ENCODE measurements around the gene ZBTB34.

The ZBTB34 gene

DNA sequence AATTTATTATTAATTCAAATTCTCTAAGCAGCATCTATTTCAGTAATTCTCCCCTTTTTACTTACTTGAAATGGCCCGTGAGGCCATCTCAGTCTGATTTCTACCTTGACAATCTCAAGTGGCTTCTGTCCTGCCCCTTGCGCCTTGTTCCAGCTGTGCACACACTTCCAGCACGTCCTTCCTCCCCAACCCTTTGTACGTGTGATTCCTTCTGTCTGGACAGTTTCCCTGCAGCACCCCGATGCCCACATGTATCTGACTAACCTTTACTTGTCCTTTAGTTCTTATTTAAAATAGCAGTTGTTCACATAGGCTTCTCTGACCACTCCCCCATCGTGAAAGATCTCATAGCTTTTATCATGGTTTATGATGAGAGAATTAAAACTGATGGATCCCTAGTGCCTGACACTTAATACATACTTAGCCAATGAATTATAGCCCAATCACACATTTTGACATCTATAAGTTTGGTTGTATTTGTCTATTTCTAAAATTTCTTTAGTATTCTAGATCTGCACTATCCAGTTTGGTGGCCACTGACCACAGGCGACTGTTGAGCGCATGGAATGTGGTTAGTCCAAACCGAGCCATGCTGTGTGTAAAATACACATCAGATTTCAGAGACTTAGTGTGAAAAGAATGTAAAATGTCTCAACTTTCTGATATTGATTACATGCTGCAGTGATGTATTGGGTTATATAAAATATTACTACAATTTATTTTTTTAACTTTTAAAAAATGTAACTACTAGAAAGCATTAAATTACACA, 14.3 kb downstream of the ZBTB34 start:
- no peak overlapping the region for H3K4me3 ChIP-seq (ENCODE audit: low read depth, low read length)
- TF ChIP-seq, protein P1, sequence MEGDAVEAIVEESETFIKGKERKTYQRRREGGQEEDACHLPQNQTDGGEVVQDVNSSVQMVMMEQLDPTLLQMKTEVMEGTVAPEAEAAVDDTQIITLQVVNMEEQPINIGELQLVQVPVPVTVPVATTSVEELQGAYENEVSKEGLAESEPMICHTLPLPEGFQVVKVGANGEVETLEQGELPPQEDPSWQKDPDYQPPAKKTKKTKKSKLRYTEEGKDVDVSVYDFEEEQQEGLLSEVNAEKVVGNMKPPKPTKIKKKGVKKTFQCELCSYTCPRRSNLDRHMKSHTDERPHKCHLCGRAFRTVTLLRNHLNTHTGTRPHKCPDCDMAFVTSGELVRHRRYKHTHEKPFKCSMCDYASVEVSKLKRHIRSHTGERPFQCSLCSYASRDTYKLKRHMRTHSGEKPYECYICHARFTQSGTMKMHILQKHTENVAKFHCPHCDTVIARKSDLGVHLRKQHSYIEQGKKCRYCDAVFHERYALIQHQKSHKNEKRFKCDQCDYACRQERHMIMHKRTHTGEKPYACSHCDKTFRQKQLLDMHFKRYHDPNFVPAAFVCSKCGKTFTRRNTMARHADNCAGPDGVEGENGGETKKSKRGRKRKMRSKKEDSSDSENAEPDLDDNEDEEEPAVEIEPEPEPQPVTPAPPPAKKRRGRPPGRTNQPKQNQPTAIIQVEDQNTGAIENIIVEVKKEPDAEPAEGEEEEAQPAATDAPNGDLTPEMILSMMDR (IDR thresholded peaks at IDR 0.05; ENCODE audit: low read depth, low read length, missing control alignments): no peak
- DNase-seq (ENCODE audit: low read depth): no peak

DNA sequence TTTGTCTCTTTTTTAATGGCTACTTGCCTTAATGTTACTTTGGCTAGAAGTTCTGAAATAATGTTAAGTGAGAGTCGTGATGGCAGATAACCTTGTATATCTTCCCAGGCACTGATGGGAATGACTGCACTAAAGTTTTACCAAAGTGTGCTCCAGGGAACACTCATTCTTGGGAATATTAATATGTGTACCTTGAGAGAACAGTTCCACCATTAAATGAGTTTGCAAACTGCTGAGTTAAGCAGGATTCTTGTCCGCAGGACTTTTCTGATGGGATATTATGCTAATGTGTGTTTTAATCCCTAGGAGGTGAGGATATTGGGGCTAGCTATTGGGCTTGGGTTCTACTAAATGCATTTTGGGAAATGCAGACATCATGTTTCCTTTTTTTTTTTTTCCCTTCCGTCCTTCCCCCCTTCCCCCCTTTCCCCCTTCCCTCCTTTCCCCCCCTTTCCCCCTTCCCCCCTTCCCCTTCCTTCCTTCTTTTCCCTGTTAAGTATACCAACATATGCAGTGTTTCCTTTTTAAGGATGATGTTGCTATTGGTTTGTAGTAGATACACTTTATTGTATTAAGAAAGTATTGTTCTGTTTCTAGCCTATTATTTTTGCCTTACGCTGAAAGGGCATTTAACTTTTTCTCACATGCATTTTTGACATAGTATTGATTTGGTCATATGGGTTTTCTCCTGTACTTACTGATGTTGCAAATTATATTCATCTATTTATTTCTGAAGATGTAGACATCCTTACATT, 15.5 kb downstream of the ZBTB34 start:
- no peak overlapping the region for H3K4me3 ChIP-seq (ENCODE audit: low read depth, low read length)
- TF ChIP-seq, protein P1 (IDR thresholded peaks at IDR 0.05; ENCODE audit: low read depth, low read length, missing control alignments): no peak
- DNase-seq (ENCODE audit: low read depth): no peak

DNA sequence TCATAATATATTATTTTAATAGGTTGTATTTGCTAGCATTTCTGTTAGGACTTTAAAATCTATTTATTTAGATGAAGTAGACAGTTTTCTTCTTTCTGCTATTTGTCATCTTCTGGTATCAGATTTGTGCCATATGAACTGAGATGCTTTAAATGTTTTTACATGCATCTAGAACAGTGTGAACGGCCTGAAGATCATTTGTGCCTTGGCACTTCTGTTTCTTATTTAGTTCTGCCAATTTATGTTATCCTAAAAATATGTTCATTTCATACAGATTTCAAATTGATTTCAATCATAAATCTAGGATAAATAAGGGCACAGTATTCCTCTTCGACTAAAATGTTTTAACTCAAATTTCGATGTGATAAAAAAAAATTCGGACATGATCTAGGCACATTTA, 16.1 kb downstream of the ZBTB34 start:
- TF ChIP-seq, protein P1 (IDR thresholded peaks at IDR 0.05; ENCODE audit: low read depth, low read length, missing control alignments): no peak
- no peak overlapping the region for H3K4me3 ChIP-seq (ENCODE audit: low read depth, low read length)
- no peak for DNase-seq (ENCODE audit: low read depth)

DNA sequence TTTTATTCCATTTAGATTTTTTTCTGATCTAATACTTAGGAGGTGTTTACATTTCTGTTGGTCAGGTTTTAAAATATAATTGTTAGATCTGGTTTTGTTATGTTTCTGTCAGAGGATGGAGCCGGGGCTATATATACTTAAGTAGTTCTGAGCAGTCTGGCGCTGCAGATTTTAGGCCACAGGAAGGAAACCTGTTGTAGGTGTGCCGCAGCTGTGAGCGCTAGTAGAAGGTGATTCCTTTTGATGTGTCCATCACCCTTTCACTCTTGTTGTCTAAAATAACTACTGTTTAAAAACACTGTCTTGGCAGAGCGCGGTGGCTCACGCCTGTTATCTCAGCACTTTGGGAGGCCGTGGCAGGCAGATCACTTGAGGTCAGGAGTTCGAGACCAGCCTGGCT, 17.0 kb downstream of the ZBTB34 start:
- TF ChIP-seq, protein P1 (IDR thresholded peaks at IDR 0.05; ENCODE audit: low read depth, low read length, missing control alignments): no peak
- H3K4me3 ChIP-seq (ENCODE audit: low read depth, low read length): no peak overlapping the region
- no peak for DNase-seq (ENCODE audit: low read depth)

DNA sequence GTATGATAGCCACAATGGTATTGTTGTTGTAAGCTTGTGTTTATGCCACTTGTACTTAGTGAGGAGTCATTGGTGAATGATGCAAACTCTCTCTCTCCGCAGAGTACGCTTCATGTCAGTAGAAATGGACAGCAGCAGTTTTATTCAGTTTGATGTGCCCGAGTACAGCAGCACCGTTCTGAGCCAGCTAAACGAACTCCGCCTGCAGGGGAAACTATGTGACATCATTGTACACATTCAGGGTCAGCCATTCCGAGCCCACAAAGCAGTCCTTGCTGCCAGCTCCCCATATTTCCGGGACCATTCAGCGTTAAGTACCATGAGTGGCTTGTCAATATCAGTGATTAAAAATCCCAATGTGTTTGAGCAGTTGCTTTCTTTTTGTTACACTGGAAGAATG, 18.8 kb downstream of the ZBTB34 start:
- H3K4me3 ChIP-seq (ENCODE audit: low read depth, low read length): no peak overlapping the region

DNA sequence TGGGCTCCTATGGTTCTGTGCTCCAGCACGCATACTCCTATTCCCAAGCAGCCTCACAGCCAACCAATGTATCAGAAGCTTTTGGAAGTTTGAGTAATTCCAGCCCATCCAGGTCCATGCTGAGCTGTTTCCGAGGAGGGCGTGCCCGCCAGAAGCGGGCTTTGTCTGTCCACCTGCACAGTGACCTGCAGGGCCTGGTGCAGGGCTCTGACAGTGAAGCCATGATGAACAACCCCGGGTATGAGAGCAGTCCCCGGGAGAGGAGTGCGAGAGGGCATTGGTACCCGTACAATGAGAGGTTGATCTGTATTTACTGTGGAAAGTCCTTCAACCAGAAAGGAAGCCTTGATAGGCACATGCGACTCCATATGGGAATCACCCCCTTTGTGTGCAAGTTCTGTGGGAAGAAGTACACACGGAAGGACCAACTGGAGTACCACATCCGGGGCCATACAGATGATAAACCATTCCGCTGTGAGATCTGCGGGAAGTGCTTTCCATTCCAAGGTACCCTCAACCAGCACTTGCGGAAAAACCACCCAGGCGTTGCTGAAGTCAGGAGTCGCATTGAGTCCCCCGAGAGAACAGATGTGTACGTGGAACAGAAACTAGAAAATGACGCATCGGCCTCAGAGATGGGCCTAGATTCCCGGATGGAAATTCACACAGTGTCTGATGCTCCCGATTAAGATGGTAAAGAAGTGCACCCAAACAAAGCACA, 19.9 kb downstream of the ZBTB34 start:
- H3K4me3 ChIP-seq (ENCODE audit: low read depth, low read length): no peak overlapping the region
- TF ChIP-seq, protein P1 (IDR thresholded peaks at IDR 0.05; ENCODE audit: low read depth, low read length, missing control alignments): no peak
- DNase-seq (ENCODE audit: low read depth): no peak

More for the DNA sequence above, 18.8 kb downstream of the ZBTB34 start:
- TF ChIP-seq, protein P1 (IDR thresholded peaks at IDR 0.05; ENCODE audit: low read depth, low read length, missing control alignments): no peak
- DNase-seq (ENCODE audit: low read depth): no peak
